NAMALWA (cell line): ENCODE results near the gene PLCL2.

Experiments
- DNase-seq: peaks from one replicate; pipeline ENCODE4 v3.0.0-alpha.2; 2015; ENCODE audit warnings: low spot score

The PLCL2 gene

GRCh38 chr3:17011728-17012338 is 127.1 kb downstream of the PLCL2 start:
- no peak for DNase-seq

DNA sequence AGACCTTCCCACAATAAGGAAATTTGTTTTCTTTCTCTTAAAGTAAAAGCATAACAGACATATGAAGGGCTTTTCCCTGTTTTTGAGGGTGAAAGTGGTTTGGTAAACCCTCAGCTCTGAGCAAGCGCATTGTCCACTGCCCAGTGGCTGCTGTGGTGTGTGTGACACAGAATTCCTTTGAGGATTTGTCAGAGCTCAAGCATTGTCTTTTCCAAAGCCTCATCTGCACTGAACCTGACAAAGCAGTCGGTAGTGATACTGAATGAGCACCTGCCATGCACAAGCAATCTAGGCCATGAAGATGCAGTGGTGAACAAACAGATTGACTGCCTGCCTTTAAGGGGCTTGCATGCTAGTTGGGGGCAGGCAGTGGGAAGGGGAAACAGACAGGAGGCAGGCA is 128.3 kb downstream of the PLCL2 start:
- no peak for DNase-seq

DNA sequence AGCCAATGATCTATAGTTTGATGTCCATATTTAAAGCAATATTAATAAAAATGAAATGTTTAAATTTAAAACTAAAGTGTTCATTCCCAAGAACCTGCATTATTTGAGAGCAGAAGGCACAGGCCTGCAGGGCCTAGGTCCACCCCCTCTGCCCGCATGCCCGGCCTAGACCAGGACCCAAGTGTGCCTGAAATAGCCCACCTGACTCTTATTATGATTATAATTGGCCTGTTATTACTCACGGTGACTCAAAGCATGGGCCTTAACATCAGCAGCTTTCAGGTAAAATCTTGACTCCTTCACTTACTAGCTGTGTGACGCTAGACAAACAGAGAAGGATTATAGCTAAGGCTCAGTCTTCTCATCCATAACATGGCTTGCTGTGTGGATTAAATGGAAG is 128.8 kb downstream of the PLCL2 start:
- no peak for DNase-seq

DNA sequence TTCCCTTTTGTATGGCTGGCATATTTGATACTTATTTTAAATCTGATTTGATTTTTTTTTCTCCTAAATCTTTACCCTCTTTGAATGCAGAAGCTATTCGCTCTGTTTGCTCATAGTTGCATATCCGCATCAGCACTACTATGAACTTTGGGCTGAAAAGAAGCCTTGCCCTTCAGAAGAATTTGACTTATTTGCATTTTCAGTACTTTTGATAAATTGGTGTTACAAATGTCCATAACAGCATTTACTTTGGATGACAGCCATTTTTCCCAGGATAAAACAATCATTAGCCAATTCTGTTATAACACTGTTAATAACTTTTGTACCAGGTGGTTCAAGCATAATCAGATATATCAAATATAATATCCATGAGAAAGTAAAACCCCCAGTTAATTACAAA is 129.5 kb downstream of the PLCL2 start:
- no peak for DNase-seq

GRCh38 chr3:17014709-17015108 is 130.0 kb downstream of the PLCL2 start:
- DNase-seq, result no peak

DNA sequence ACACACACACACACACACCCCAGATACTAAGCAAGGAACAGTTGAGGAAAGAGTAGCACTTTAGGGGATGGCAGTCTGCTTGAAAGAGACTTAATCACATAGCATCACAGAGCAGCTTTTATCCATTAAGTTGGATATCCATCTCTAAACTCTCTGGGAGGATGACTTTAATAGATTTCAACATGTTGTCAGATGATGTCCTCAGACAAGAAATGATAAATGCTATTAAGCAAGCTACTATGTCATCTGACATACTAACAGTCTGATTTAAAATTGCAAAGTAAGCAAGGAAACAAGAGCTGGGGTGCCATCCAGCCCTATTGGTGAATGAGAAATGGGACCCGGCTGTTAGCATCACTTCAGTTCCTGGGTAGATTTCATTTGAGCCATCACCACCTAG is 136.9 kb downstream of the PLCL2 start:
- DNase-seq, result no peak

- no peak for DNase-seq
Measured at GRCh38 chr3:17023006-17023664, 138.4 kb downstream of the PLCL2 start.

DNA sequence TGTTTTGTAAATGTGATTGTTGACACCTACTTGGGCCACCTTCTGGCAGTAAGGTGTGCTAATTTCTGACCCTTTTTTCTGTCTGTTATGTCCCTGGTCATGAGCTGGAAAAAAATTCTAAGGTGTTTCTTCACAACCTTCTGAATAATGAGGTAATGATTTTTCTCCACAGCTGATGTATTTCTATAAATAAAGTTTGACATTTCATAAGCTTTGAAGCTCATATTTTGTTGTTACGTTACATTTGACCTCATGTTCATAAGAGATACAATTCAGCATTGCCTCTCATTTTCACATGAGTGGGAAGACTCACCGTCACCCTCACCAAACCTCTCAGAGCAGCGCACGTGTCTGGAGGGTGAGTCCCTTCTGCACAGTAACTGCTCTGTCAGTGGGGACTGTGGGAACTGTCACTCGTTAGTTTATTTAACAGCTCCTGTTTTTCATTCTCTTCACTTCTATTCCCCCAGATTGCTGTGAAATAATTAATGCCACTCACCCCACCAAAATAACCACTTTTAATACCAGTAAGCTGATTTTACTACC is 140.9 kb downstream of the PLCL2 start:
- DNase-seq, result no peak

GRCh38 chr3:17027318-17027717 is 142.6 kb downstream of the PLCL2 start:
- no peak for DNase-seq

- no peak for DNase-seq
Measured at GRCh38 chr3:17028363-17028762, 143.6 kb downstream of the PLCL2 start.

DNA sequence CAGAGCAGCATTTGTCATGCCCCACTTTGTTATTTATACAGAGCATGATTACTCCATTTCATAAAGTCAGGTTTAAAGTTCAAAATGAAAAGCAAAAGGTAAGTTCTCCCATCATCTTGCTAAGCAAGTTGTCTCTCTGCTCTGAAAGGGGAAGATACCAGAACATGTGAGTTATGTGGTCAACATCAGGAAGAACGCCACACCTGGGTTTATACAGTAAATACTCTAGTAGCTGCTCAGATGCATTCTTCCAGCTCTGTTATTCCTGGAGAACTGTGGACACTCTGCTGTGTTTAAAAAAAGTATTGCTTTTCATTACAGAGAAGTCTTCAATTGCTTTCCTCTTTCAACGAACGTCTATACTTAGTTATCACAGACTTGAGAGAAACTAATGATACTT is 145.7 kb downstream of the PLCL2 start:
- peak; percentile 25 for DNase-seq

- DNase-seq, result no peak
Measured at GRCh38 chr3:17030956-17031652, 146.3 kb downstream of the PLCL2 start.

GRCh38 chr3:17032407-17033034 is 147.8 kb downstream of the PLCL2 start:
- DNase-seq, result peak; percentile 43

GRCh38 chr3:17033516-17034168 is 148.9 kb downstream of the PLCL2 start:
- no peak for DNase-seq

GRCh38 chr3:17035033-17035432 is 150.3 kb downstream of the PLCL2 start:
- no peak for DNase-seq

DNA sequence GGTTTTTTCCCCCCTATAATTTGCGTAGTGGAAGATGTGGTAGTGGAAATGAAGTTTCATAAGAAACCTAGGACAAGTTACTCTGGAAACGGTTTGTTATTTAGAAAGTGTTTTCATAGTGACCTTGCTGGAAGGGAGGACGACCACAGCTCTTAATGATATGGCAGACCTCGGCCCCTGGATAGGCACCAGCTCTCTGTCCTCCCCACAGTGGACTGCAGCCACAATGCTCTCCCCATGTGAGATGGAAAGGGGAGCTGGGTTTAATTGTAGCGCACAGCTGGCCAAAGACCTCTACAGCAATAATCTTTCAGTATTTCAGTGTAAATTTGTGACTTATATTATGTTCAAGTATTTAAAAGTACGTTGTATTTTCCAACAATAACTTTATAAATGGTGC is 151.2 kb downstream of the PLCL2 start:
- no peak for DNase-seq

DNA sequence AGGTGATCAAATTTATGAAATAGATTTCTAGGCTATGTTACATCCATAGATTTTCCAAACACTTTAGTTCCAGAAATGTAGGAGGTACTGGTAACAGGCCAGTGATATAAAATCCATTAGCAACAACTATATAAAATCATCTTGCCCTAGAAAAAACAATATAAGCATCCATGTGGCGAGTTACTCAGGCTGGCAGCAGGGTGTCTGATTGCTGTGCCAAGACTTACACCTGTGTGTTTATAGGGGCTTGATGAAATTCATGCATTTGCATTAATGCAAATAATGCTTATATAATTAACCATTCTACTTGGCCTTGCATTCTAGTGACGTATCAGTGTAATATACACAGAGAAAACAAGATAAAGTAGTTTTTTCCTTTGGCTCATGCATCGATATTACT is 153.4 kb downstream of the PLCL2 start:
- peak; percentile 38 for DNase-seq

DNA sequence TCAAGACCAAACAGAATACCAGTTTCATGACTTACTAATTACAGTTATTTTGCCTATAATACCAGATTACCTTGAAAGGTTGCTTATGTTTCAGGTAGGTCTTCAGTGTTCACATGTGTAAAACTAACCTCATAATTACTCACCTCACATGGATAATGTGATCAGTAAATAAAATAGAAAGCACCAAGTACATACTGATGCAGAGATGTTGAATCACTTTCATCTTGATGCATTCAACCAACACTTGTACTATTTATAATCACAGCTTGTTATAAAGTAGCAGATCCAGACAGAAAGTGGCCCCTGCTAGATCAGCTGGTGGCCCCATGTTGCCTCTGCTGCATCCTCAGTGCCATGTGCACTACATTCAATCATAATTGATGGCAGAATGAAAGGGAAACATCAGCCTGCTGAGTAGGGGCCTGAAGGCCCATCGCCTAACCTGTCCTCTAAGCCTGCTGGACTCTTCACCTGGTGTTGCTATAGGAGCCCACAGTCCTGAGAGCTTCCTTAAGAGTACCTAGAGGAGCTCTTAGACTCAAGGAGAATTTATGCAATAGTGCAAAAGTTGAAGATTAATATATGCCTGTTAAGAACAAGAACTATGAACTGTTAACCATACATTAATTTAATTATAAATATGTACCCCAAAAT is 154.3 kb downstream of the PLCL2 start:
- no peak for DNase-seq

- no peak for DNase-seq
Measured at GRCh38 chr3:17039594-17039993, 154.8 kb downstream of the PLCL2 start.

DNA sequence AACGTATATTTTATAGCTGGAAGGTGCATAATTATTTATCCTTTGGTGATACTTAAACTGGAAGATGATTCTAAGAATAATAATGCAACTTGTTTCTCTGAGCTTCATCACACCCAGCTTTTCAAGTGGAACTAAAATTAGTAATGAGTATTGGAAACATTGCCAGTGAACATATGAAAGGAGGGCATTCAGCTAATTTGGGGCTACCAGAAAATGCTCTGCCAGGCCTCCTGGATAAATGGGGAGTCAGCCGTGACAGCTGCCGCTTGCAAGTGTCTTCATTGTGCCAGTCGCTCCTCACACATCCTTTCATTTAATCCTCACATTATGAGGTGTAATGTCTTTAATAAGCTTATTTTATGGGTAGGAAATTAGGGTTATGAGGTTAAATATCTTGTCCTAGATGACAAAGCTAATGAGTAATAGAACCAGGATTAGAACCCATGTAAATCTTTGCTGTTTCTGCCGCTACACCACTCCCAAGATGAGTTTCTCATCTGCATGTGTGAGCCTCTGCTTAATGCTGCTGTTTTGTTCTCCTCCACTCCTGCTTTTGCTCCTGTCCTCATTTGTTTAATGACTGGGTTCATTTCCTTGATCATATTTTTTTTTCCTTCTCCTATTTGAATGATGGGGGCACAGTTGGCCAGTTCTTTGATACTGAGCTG is 155.7 kb downstream of the PLCL2 start:
- no peak for DNase-seq

DNA sequence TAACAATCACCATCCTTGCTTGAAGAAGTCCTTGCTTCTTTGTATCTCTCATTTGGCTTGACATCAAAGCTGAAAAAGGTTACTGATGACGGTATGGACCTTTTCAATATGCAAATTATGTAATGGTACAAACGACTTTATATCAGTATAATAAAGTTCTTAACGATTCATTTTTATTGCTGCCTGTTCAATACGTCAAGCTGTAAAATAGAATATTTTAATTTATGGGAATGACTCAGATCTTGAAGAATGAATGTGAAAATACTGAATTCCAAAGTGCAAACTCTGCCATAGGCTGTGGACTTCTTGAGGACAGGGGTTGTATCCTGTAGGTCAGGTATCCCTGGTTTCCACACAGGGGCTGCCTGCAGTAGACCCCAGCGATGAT is 156.2 kb downstream of the PLCL2 start:
- DNase-seq, result no peak
